ENCODE results near the gene HIGD1B. TPM values are rescaled to one million over a fixed set of nuclear protein-coding genes. Genes with fewer than 3 reads are reported as not detected.
A peak's percentile ranks its signal among the peaks of the same experiment; 100 is the strongest.

The HIGD1B gene
- polyA plus RNA-seq, 12 donors, result 2.5 to 6.5 (median 4.0) TPM; not detected in 2

DNA sequence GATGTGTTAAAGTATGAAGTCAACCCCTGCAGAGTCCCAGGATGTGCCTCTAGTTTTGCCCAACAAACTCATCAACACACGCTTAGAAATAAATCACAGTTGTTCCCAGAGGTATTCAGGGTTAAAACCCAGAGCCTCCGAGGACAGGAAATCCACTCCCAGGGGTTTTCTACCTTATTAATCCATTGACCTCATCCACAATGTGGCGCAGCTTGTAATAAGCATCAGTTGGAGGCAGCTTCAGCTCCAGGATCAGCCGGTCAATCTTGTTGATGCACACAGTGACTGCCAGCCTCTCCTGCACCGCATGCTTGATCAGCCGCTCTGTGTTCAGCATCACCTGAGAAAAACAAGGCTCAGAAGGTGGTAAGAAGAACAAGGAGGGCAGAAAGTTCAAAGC, 28.1 kb downstream of the HIGD1B start:
- no peak for DNase-seq

DNA sequence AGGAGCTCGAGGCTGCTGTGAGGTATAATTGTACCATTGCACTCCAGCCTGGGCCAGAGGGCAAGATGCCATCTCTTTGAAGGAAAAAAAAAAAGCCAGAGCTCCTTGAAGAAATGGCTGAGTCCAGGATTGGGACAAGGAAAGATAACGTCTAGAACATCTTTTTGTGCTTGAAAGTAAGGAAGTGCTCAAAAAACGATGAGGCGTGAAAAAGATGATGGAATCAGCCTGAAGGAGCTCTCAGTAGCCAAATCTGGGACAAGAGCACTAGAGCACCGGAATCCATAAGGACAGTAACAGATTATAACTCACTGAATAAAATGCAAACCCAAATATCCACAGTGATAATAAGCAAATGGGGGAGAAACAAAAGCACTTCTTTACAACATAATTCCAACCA, 29.4 kb downstream of the HIGD1B start:
- no peak for DNase-seq

DNA sequence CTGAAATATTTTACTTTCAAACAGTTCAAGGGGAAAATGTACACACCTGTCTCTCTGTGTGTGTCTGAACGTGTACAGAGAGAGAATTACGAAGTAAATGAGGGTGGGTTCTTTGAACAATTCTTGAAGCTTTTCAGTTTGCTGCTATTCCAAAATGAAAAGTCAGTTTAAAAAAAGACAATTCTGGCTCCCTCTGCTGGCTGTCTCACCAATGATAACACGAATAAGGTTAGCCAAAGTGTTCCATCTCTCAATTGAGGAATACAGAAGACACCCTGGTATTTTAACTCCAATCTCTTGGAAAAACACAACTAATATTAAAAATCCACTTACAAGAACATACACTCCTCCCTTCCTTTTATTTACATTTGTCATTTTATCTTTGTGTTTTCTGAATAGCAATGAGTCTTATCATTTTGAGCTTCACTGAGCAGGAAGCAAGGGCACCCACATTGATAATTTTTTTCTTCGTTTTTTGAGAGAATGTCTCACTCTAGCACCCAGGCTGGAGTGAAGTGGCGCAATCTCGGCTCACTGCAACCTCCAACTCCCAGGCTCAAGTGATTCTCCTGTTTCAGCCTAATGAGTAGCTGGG, 31.0 kb downstream of the HIGD1B start:
- peak; percentile 51 for DNase-seq

GRCh38 chr17:44879376-44879775, 31.7 kb downstream of the HIGD1B start:
- no peak for DNase-seq

GRCh38 chr17:44880062-44880461, 32.4 kb downstream of the HIGD1B start:
- no peak for DNase-seq

- DNase-seq, result no peak
Observed at GRCh38 chr17:44881145-44881544, 33.5 kb downstream of the HIGD1B start.

- no peak for DNase-seq
Observed at GRCh38 chr17:44884941-44885340, 37.3 kb downstream of the HIGD1B start.

DNA sequence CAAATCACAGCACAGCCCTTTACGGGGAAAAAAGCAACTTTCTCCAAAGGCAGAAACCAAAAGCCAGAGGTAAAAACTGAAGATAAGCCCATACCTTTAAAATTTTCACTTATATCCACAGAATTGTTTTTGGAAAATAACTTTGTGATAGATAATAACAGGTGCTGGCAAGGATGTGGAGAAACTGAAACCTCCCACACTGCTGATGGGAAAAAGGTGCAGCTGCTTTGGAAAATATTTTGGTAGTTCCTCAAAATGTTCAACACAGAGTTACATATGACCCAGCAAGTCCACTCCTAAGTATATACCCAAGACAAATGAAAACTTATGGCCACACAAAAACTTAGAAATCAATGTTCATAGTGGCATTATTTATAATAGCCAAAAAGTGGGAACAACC, 39.3 kb downstream of the HIGD1B start:
- DNase-seq, result no peak

- DNase-seq, result no peak
Observed at GRCh38 chr17:44887971-44888954, 40.6 kb downstream of the HIGD1B start.

- no peak for DNase-seq
Observed at GRCh38 chr17:44889003-44889402, 41.3 kb downstream of the HIGD1B start.

DNA sequence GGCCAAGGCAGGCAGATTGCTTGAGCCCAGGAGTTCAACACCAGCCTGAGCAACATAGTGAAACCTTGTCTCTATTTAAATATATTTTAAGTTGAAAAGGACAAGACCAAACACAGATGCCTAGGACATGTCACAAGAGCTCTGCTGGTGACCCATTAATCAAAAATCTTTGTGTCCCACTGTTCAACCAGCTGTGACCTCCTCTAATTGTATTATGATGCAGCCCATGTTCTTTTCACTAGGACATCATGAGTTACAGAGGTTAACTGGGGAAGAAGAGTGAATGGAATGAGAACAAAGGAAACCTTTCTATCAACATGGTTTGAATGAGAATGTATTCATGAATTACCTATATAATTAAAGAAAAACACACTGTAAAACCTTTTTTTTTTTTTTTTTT, 44.6 kb downstream of the HIGD1B start:
- DNase-seq, result no peak

DNA sequence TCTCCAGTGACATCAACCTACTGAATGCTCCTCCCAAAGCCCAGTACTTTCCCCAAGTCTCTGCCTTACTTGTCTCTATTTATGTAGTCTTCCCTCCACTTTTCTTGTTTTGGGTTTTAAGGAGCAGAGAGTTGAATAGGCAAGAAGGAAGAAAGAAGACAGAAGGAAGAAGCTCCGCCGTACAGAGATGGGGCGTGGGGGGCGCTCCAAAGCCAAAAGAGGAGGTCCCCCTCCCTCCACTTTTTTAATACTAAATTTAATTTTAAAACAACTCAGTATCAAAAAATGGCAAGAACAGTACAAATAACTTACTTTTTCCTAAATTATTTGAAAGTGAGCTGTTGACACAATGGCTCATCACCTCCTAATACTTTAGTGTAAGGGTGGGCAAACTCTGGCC, 47.0 kb downstream of the HIGD1B start:
- no peak for DNase-seq

DNA sequence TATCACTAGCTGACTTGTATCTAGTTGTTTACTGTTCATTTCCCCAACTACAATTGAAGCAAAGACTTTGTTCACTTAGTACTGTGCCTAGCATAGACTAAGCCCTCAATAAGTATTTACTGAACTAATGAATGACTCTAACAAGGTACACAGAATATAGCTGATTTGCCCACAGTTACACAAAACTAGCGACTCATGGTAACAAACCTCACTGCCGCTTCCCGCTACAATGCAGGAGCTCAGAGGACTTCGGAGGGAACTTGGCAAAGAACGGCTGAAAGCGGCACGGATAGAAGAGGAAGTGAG, 51.0 kb downstream of the HIGD1B start:
- no peak for DNase-seq

- DNase-seq, result peak; percentile 96
Observed at GRCh38 chr17:44899074-44899782, 51.5 kb downstream of the HIGD1B start, which contains the start of gene EFTUD2. TSS of gene EFTUD2 (minus strand) at chr17:44899445. CDS start at chr17:44894521, 4,924 bp downstream.

Other genes with a start within 250 kb of the HIGD1B start
- 1 to 10 TPM in 7 of 12 donors, under 1 TPM in 3, not detected in 2; 0.67 to 2.0 (median 1.3) TPM for gene MEIOC, start 191.4 kb upstream of the HIGD1B start, polyA plus RNA-seq (ENCODE audit: insufficient read length in 12 of 12)
- 10 to 100 TPM in 11 of 12 donors, not detected in 1; 29.0 to 41.6 (median 33.8) TPM for gene CCDC43, start 158.1 kb upstream of the HIGD1B start, polyA plus RNA-seq (ENCODE audit: insufficient read length in 12 of 12)
- gene DBF4B, start 139.2 kb upstream of the HIGD1B start, polyA plus RNA-seq (ENCODE audit: insufficient read length in 12 of 12), result 10 to 100 TPM in 4 of 12 donors, 1 to 10 TPM in 7, not detected in 1; 5.5 to 18.5 (median 7.1) TPM
- 1 to 10 TPM in 8 of 12 donors, under 1 TPM in 2, not detected in 2; 0.96 to 4.1 (median 1.8) TPM for gene ADAM11, start 88.9 kb upstream of the HIGD1B start, polyA plus RNA-seq (ENCODE audit: insufficient read length in 12 of 12)
- 10 to 100 TPM in 11 of 12 donors, not detected in 1; 16.3 to 32.0 (median 21.9) TPM for gene GJC1, start 17.6 kb upstream of the HIGD1B start, polyA plus RNA-seq (ENCODE audit: insufficient read length in 12 of 12)
- gene EFTUD2, start 51.6 kb downstream of the HIGD1B start, polyA plus RNA-seq (ENCODE audit: insufficient read length in 12 of 12), result 100 to 1,000 TPM in 1 of 12 donors, 10 to 100 TPM in 10, not detected in 1; 59.8 to 132 (median 68.8) TPM
- gene GFAP, start 67.6 kb downstream of the HIGD1B start, polyA plus RNA-seq (ENCODE audit: insufficient read length in 12 of 12), result 1 to 10 TPM in 4 of 12 donors, under 1 TPM in 5, not detected in 3; 0.23 to 2.5 (median 0.68) TPM
- gene KIF18B, start 99.9 kb downstream of the HIGD1B start, polyA plus RNA-seq (ENCODE audit: insufficient read length in 12 of 12), result 10 to 100 TPM in 3 of 12 donors, 1 to 10 TPM in 8, not detected in 1; 5.0 to 17.5 (median 9.3) TPM
- 1 to 10 TPM in 11 of 12 donors, not detected in 1; 1.2 to 8.8 (median 1.9) TPM for gene C1QL1, start 120.4 kb downstream of the HIGD1B start, polyA plus RNA-seq (ENCODE audit: insufficient read length in 12 of 12)
- gene DCAKD, start 203.7 kb downstream of the HIGD1B start, polyA plus RNA-seq (ENCODE audit: insufficient read length in 12 of 12), result 100 to 1,000 TPM in 1 of 12 donors, 10 to 100 TPM in 11; 25.4 to 360 (median 30.2) TPM
- 10 to 100 TPM in 11 of 12 donors, not detected in 1; 34.2 to 92.9 (median 40.6) TPM for gene NMT1, start 213.4 kb downstream of the HIGD1B start, polyA plus RNA-seq (ENCODE audit: insufficient read length in 12 of 12)

All from muscle of arm (tissue), 12 donors.